Keratinocyte (primary cell): ENCODE results near the gene EHMT1. TPM values are rescaled to one million over a fixed set of nuclear protein-coding genes. Genes with fewer than 3 reads are reported as not detected.

Source experiments
- DNase-seq: peaks from one replicate; pipeline ENCODE4 v3.0.0-alpha.2; 2011; ENCODE audit warnings: low read depth, missing footprints, low spot score
- FAIRE-seq: peaks from 2 replicates; lab custom pipeline; 2011; peaks lifted over from hg19 to GRCh38; lab: Jason Lieb, UNC
- H2AFZ ChIP-seq: 2 replicates; pipeline ENCODE4 v1.6.0; 2012; ENCODE audit warnings: low read length, control low read depth, inconsistent platforms; ENCODE audit not compliant: control insufficient read depth
- H3K27ac ChIP-seq: 2 replicates; pipeline ENCODE4 v1.5.1; 2011; ENCODE audit warnings: low read length; ENCODE audit not compliant: control insufficient read depth, insufficient read depth
- H3K27me3 ChIP-seq: 3 replicates; pipeline ENCODE4 v1.6.0; 2011; ENCODE audit warnings: low read length; ENCODE audit not compliant: control insufficient read depth, insufficient read depth; ENCODE audit errors: extremely low read depth
- H3K36me3 ChIP-seq, 2 experiments: 2 replicates in 1 of 2; 3 replicates in 1 of 2; pipeline ENCODE4 v1.5.1; 2011; ENCODE audit warnings: low read length in 2 of 2, mild to moderate bottlenecking in 1 of 2; ENCODE audit not compliant: control insufficient read depth in 2 of 2, insufficient read depth in 2 of 2; ENCODE audit errors: extremely low read depth in 1 of 2
- H3K4me1 ChIP-seq: 3 replicates; pipeline ENCODE4 v1.5.1; 2011; ENCODE audit warnings: low read length; ENCODE audit not compliant: control insufficient read depth, insufficient read depth; ENCODE audit errors: extremely low read depth
- H3K4me2 ChIP-seq: 3 replicates; pipeline ENCODE4 v1.6.0; 2011; ENCODE audit warnings: low read depth, low read length; ENCODE audit not compliant: control insufficient read depth, insufficient read depth; ENCODE audit errors: extremely low read depth
- H3K4me3 ChIP-seq, 3 experiments: fragments of 200-600 bp in 1 of 3; sonication (generic) in 1 of 3; 2 replicates in 2 of 3; 3 replicates in 1 of 3; pipeline ENCODE4 v1.5.1; 2011 to 2016; ENCODE audit warnings: low read length in 3 of 3, mild to moderate bottlenecking in 3 of 3, control low read depth in 2 of 3, inconsistent platforms in 1 of 3, low read depth in 1 of 3, mixed read lengths in 1 of 3, mixed run types in 1 of 3, moderate library complexity in 1 of 3; ENCODE audit not compliant: control insufficient read depth in 2 of 3, insufficient read depth in 2 of 3; ENCODE audit errors: extremely low read depth in 1 of 3
- H3K79me2 ChIP-seq: 2 replicates; pipeline ENCODE4 v1.6.0; 2012; ENCODE audit warnings: low read length; ENCODE audit not compliant: control insufficient read depth, insufficient read depth
- H3K9ac ChIP-seq: 3 replicates; pipeline ENCODE4 v1.6.0; 2011; ENCODE audit warnings: low read length; ENCODE audit not compliant: control insufficient read depth, insufficient read depth; ENCODE audit errors: extremely low read depth
- H3K9me1 ChIP-seq: 3 replicates; pipeline ENCODE4 v1.6.0; 2011; ENCODE audit warnings: low read length; ENCODE audit not compliant: control insufficient read depth, insufficient read depth; ENCODE audit errors: extremely low read depth
- H3K9me3 ChIP-seq: 2 replicates; pipeline ENCODE4 v1.5.1; 2012; ENCODE audit warnings: low read depth, low read length; ENCODE audit not compliant: control insufficient read depth
- H4K20me1 ChIP-seq: 3 replicates; pipeline ENCODE4 v1.6.0; 2011; ENCODE audit warnings: low read length; ENCODE audit not compliant: control insufficient read depth, insufficient read depth; ENCODE audit errors: extremely low read depth
- EZH2 ChIP-seq: IDR thresholded peaks from one replicate; pipeline ENCODE4 v1.6.1; 2012; ENCODE audit warnings: inconsistent platforms, mild to moderate bottlenecking, low read length, moderate library complexity
- dilution Hi-C: fragments of 300-500 bp; cut with MboI; formaldehyde crosslinking; loops from one replicate; pipeline ENCODE4 v1.7.0; 2020; ENCODE audit warnings: low sequenced_read_pairs; ENCODE audit not compliant: extremely low pct_ligation_motif_present
- polyA plus RNA-seq, 5 experiments: library from polyadenylated mRNA; depleted of rRNA in 3 of 5; stranded (reverse) in 3 of 5; stranded (forward) in 1 of 5; unstranded in 1 of 5; fragments of >200 nt; gene quantifications; 1 replicate in 1 of 5; 2 replicates in 3 of 5; 3 replicates in 1 of 5; pipeline versions ENCODE4 v1.2.1 to v1.2.3, GENCODE V29; 2011 to 2012; ENCODE audit warnings: missing spikeins in 2 of 5, low read depth in 1 of 5, low replicate concordance in 1 of 5
- TF ChIP-seq, protein P1 (sequence below), 3 experiments: IDR thresholded peaks in 1 of 3; conservative IDR thresholded peaks in 1 of 3; optimal IDR thresholded peaks in 1 of 3; 2 replicates in 2 of 3; 3 replicates in 1 of 3; pipeline versions ENCODE3 to v1.5.1; 2011; ENCODE audit warnings: low read length in 3 of 3, mild to moderate bottlenecking in 3 of 3, moderate library complexity in 2 of 3, control low read depth in 1 of 3, inconsistent platforms in 1 of 3; ENCODE audit not compliant: insufficient read depth in 2 of 3; ENCODE audit errors: extremely low read depth in 1 of 3

Gene EHMT1
- polyA plus RNA-seq, 1 donor (not counting 4 experiments of a cell fraction or from before 2014, with no cell fraction given): 25.9 TPM

- DNase-seq (no peak), FAIRE-seq (no peak)
- no peaks in the 10 kb centered on the region for H3K9me3 ChIP-seq
- no peak overlapping the region for H2AFZ ChIP-seq
- dilution Hi-C loops: no loop called here
- TF ChIP-seq EZH2: no peak
- TF ChIP-seq, protein P1, sequence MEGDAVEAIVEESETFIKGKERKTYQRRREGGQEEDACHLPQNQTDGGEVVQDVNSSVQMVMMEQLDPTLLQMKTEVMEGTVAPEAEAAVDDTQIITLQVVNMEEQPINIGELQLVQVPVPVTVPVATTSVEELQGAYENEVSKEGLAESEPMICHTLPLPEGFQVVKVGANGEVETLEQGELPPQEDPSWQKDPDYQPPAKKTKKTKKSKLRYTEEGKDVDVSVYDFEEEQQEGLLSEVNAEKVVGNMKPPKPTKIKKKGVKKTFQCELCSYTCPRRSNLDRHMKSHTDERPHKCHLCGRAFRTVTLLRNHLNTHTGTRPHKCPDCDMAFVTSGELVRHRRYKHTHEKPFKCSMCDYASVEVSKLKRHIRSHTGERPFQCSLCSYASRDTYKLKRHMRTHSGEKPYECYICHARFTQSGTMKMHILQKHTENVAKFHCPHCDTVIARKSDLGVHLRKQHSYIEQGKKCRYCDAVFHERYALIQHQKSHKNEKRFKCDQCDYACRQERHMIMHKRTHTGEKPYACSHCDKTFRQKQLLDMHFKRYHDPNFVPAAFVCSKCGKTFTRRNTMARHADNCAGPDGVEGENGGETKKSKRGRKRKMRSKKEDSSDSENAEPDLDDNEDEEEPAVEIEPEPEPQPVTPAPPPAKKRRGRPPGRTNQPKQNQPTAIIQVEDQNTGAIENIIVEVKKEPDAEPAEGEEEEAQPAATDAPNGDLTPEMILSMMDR (optimal IDR thresholded peaks at IDR 0.05 in 1 of 3, IDR thresholded peaks at IDR 0.05 in 1 of 3, conservative IDR thresholded peaks at IDR 0.05 in 1 of 3; ENCODE audit: extremely low read depth in 1 of 3, insufficient read depth in 2 of 3, low read length in 3 of 3): no peak
- no peak overlapping the region for H3K9ac ChIP-seq
- no peak overlapping the region for H3K4me2 ChIP-seq
- no peaks in the 10 kb centered on the region for H3K9me1 ChIP-seq
- no peaks in the 10 kb centered on the region for H3K27me3 ChIP-seq
- peaks cover 36 to 39% of the 10 kb centered on the region in 2 experiments for H3K36me3 ChIP-seq
- no peaks in the 10 kb centered on the region for H4K20me1 ChIP-seq
- peaks cover 5% of the 10 kb centered on the region for H3K79me2 ChIP-seq
- H3K4me3 ChIP-seq: no peak overlapping the region
- H3K27ac ChIP-seq: no peak overlapping the region
- peaks cover 6% of the 10 kb centered on the region for H3K4me1 ChIP-seq
Measured at GRCh38 chr9:137762414-137763061, 143.7 kb downstream of the EHMT1 start.

- Histone ChIP-seq H3K27ac (no peak overlapping the region), H3K36me3 (peaks cover 32 to 33% of the 10 kb centered on the region in 2 experiments)
Measured at GRCh38 chr9:137763271-137763955, 144.6 kb downstream of the EHMT1 start.

More at GRCh38 chr9:137763271-137763955, 144.6 kb downstream of the EHMT1 start:
- TF ChIP-seq EZH2: no peak
- TF ChIP-seq, protein P1 (optimal IDR thresholded peaks at IDR 0.05 in 1 of 3, IDR thresholded peaks at IDR 0.05 in 1 of 3, conservative IDR thresholded peaks at IDR 0.05 in 1 of 3; ENCODE audit: extremely low read depth in 1 of 3, insufficient read depth in 2 of 3, low read length in 3 of 3): no peak
- DNase-seq (no peak), FAIRE-seq (no peak)
- peaks cover 5% of the 10 kb centered on the region for H3K79me2 ChIP-seq
- no peak overlapping the region for H3K4me2 ChIP-seq
- H3K9ac ChIP-seq: no peak overlapping the region
- dilution Hi-C loops: no loop called here
- H3K4me3 ChIP-seq: no peak overlapping the region
- H3K9me3 ChIP-seq: no peaks in the 10 kb centered on the region
- H3K9me1 ChIP-seq: no peaks in the 10 kb centered on the region
- no peak overlapping the region for H2AFZ ChIP-seq
- no peaks in the 10 kb centered on the region for H3K4me1 ChIP-seq
- H3K27me3 ChIP-seq: no peaks in the 10 kb centered on the region
- no peaks in the 10 kb centered on the region for H4K20me1 ChIP-seq
